ENCODE measurements around the gene TICRR. TPM values are rescaled to one million over a fixed set of nuclear protein-coding genes. Genes with fewer than 3 reads are reported as not detected.

Gene TICRR
- total RNA-seq, 1 donor from 2014 or later: 5.2 TPM

- no peaks in the 10 kb centered on the region for H3K27me3 ChIP-seq
- H3K4me3 ChIP-seq: no peak overlapping the region
- no peak for DNase-seq (ENCODE audit: extremely low spot score in 2 of 2)
- no peak for TF ChIP-seq POLR2AphosphoS5 (IDR thresholded peaks at IDR 0.05; ENCODE audit: insufficient read depth in 1 of 2, low read depth in 1 of 2)
- no peaks in the 10 kb centered on the region for H3K4me1 ChIP-seq
- no peaks in the 10 kb centered on the region for H3K36me3 ChIP-seq
- H3K27ac ChIP-seq: peak overlapping the region; percentile 48
- intact Hi-C loops (cut with DNase I): no loop called here
- no peaks in the 10 kb centered on the region for H3K9me3 ChIP-seq
Observed at GRCh38 chr15:89530976-89531375, 44.3 kb upstream of the TICRR start.

GRCh38 chr15:89531796-89532537 is 43.3 kb upstream of the TICRR start:
- Histone ChIP-seq H3K9me3 (no peaks in the 10 kb centered on the region), H3K4me3 (no peak overlapping the region), H3K27ac (peak overlapping the region; percentile 48), H3K27me3 (no peaks in the 10 kb centered on the region), H3K36me3 (no peaks in the 10 kb centered on the region), H3K4me1 (no peaks in the 10 kb centered on the region)
- DNase-seq (ENCODE audit: extremely low spot score in 2 of 2): peak in 1 of 2 donors; percentile 29
- TF ChIP-seq CTCF (IDR thresholded peaks at IDR 0.05) (no peak), POLR2A (IDR thresholded peaks at IDR 0.05) (no peak), POLR2AphosphoS5 (IDR thresholded peaks at IDR 0.05; ENCODE audit: insufficient read depth in 1 of 2, low read depth in 1 of 2) (peak in 1 of 2 donors; percentile 11)
- intact Hi-C loops (cut with DNase I): no loop called here

GRCh38 chr15:89533861-89534544 is 41.3 kb upstream of the TICRR start:
- Histone ChIP-seq H3K27ac (no peak overlapping the region), H3K36me3 (no peaks in the 10 kb centered on the region), H3K4me3 (no peak overlapping the region), H3K27me3 (no peaks in the 10 kb centered on the region), H3K4me1 (no peaks in the 10 kb centered on the region), H3K9me3 (no peaks in the 10 kb centered on the region)
- intact Hi-C loops (cut with DNase I): no loop called here
- DNase-seq (ENCODE audit: extremely low spot score in 2 of 2): no peak
- TF ChIP-seq POLR2AphosphoS5 (IDR thresholded peaks at IDR 0.05; ENCODE audit: insufficient read depth in 1 of 2, low read depth in 1 of 2) (no peak), CTCF (IDR thresholded peaks at IDR 0.05) (no peak), POLR2A (IDR thresholded peaks at IDR 0.05) (no peak)

- DNase-seq (ENCODE audit: extremely low spot score in 2 of 2): no peak
- no peak overlapping the region for H3K27ac ChIP-seq
- H3K36me3 ChIP-seq: no peaks in the 10 kb centered on the region
- no peaks in the 10 kb centered on the region for H3K4me1 ChIP-seq
- TF ChIP-seq POLR2A (IDR thresholded peaks at IDR 0.05): no peak
- TF ChIP-seq POLR2AphosphoS5 (IDR thresholded peaks at IDR 0.05; ENCODE audit: insufficient read depth in 1 of 2, low read depth in 1 of 2): no peak
- no peak for TF ChIP-seq CTCF (IDR thresholded peaks at IDR 0.05)
- no peak overlapping the region for H3K4me3 ChIP-seq
- no peaks in the 10 kb centered on the region for H3K9me3 ChIP-seq
- intact Hi-C loops (cut with DNase I): no loop called here
- no peaks in the 10 kb centered on the region for H3K27me3 ChIP-seq
Observed at GRCh38 chr15:89539027-89539426, 36.2 kb upstream of the TICRR start.

- peak in 1 of 2 donors; percentile 11 for TF ChIP-seq POLR2AphosphoS5 (IDR thresholded peaks at IDR 0.05; ENCODE audit: insufficient read depth in 1 of 2, low read depth in 1 of 2)
- no peak for TF ChIP-seq CTCF (IDR thresholded peaks at IDR 0.05)
- intact Hi-C loops (cut with DNase I): no loop called here
- H3K27me3 ChIP-seq: no peaks in the 10 kb centered on the region
- H3K4me1 ChIP-seq: no peaks in the 10 kb centered on the region
- H3K9me3 ChIP-seq: no peaks in the 10 kb centered on the region
- H3K36me3 ChIP-seq: no peaks in the 10 kb centered on the region
- H3K4me3 ChIP-seq: no peak overlapping the region
- DNase-seq (ENCODE audit: extremely low spot score in 2 of 2): no peak
- peak overlapping the region; percentile 65 for H3K27ac ChIP-seq
Observed at GRCh38 chr15:89542369-89542768, 32.9 kb upstream of the TICRR start.

All from vagina (tissue), 2 donors.